ENCODE measurements around the gene SEMA5A.

Gene SEMA5A

GRCh38 chr5:9473624-9474023, 72.3 kb downstream of the SEMA5A start:
- no peak for DNase-seq (ENCODE audit: low spot score)

- no peak for DNase-seq (ENCODE audit: low spot score)
Measured at GRCh38 chr5:9470410-9470809, 75.5 kb downstream of the SEMA5A start.

DNA sequence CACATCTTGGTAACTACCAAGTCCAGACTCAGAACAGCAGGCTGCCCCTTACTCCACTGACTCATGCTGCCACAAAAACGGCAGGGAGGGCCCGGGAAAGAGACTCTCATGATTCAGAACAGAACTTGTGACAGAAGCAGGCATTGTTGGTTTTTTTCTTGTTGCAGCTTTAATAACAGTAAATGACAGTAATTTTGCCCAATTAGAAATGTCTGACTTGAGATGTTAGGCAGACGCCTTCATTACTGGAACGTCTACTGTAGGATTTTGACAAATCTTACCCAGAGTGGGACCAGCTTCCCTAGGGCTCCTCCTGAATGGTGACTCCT, 77.9 kb downstream of the SEMA5A start:
- DNase-seq (ENCODE audit: low spot score): peak; percentile 46

DNA sequence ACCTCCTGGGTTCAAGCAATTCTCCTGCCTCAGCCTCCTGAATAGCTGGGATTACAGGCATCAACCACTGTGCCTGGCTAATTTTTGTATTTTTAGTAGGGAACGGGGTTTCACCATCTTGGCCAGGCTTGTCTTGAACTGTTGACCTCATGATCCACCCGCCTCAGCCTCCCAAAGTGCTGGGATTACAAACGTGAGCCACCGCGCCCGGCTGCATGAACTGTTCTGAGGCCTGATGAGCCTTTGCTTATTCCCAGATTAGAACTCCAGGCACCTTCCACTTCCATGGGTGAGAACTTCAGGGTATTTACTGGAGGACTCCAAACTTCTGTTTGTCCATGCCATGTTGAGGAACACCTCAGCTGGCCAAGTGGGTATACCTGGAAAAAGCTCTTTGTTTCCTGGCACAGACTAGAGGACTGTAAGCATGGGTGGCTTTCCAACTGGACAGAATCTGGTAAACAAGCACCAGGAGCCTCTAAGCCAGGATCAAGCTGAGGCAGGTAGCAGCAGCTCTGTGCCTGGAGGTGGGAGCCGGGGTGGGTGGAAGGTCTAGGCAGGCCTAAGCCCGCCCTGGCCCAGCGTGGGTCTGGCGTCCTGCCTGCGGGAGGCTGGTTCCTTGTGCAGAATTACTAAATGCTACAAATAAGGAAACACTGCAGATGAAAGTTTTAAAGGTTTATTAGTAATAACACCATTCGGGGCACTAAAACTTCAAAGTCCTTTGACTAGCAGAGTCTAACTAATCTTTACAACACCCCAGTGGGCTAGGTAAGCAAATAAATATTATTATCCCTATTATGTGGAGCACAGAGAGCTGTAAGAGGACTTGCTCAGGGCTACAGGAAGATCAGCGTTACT, 78.4 kb downstream of the SEMA5A start:
- DNase-seq (ENCODE audit: low spot score): no peak

DNA sequence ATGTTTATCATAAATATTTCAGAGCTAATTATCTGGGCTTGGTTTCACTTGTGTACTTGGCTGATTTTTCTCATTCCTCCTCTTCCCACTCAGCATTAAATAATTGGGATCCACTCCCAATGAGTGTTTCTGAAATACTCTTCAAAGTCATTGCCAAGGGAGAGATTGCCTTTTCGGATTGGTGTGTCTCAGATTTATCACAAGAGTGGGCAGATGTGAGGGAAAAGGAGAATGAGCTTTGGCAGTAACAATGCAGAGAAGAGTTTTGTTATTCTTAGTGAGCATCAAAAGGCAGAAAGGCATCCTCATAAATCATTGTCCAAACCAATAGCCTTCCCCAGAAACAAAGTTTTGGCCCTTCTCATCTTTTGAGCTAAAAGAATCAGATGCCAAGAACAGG, 79.2 kb downstream of the SEMA5A start:
- no peak for DNase-seq (ENCODE audit: low spot score)

DNA sequence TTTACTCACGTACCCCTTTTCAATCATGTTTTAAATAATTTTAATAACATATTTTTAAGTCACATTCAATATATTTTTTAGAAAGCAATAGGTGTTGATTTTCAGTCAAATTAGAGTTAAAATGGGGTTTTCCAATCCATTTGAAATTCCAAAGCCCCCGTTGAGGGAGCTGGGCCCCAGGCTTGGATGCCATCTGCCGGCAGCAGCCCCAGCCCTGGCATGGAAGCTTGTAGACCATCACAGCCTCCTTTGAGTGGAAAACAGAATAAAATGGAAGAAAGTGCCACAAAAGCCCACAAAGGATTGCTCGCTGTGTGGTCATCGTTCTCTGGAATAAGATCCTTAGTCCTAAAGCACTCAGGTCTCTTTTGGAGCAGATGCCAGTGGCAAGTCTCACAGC, 81.4 kb downstream of the SEMA5A start:
- DNase-seq (ENCODE audit: low spot score): no peak

- no peak for DNase-seq (ENCODE audit: low spot score)
Measured at GRCh38 chr5:9462109-9462508, 83.8 kb downstream of the SEMA5A start.

DNA sequence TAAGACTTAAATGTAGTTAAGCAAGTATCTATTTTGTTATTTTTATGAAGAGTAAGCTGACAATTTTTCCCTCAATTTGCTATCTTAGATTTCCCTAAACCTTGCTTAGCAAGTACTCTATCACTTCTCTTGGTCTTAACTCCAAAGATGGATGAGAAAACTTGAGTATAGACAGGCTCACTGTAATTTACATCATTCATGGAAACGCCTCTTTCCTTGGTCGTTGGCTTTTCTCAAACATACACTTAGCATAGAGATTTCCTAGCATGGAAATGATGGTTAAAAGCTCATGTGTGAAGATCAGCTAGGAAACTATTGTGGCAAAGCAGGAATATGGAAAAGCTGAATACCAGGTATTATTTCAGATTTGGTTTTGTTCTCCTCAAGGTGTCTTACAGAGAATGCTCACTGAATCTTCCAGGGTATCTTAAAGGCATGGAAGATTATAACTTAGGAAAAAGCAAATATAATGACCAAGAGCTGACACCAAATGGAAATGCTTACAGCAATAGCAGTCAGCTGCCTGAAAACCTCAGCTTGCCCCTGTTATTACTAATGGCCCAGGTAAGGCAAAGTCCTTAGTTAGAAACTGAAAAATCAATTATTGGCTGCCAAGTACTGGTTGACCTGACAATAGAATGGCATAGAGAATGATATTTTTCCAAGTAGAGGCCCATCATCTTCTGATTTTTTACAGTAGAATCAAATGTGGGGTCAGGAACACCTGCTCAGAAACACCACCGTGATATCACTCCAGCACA, 84.8 kb downstream of the SEMA5A start:
- DNase-seq (ENCODE audit: low spot score): no peak

DNA sequence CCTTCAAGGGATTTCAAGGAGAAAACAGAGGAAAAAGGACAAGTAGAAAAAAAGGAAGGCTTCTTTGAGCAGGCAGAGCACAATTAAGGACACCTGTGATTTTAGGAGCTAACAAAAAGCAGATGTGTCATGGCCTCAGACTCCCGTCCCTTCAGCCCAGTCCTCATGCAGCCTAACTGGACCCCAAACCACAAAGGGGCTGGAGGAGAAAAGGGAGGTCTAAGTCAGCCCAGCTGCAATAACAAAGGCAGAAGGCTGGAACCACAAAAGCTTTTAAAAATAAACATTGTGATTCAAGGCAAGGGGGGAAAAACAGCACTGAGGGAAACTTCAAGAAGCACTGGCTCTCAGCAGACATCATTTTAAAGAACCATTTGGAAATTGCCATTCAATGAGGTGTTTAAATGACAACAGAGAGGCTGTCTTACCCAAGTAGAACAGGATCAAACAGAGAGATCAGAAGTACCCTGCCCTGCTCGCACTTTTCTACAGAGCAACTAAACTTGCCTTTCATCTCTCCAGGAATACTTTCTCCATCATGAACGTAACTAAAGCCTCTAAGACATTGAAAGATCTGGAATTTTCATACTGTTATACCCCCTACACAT, 89.3 kb downstream of the SEMA5A start:
- DNase-seq (ENCODE audit: low spot score): no peak

- DNase-seq (ENCODE audit: low spot score): peak; percentile 42
Measured at GRCh38 chr5:9455826-9456434, 89.9 kb downstream of the SEMA5A start.

DNA sequence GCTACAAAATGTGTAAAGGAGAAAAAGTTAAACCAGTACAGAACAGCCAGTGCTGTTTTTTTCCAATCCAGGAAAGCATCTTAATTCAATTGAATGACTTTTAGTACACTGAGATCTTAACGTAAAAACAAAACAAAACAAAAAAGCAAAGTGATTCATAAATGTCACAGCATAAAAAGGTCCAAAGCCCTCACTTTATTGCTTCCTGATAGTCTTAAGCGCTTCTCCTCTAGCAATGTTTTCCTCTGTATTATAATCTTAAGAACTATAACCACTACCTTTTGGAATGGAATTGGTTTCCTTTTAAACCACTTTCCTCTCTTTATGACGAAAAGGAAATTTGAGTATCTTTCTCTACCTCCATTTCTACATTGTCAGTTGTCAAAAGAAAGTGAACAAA, 91.4 kb downstream of the SEMA5A start:
- DNase-seq (ENCODE audit: low spot score): no peak

DNA sequence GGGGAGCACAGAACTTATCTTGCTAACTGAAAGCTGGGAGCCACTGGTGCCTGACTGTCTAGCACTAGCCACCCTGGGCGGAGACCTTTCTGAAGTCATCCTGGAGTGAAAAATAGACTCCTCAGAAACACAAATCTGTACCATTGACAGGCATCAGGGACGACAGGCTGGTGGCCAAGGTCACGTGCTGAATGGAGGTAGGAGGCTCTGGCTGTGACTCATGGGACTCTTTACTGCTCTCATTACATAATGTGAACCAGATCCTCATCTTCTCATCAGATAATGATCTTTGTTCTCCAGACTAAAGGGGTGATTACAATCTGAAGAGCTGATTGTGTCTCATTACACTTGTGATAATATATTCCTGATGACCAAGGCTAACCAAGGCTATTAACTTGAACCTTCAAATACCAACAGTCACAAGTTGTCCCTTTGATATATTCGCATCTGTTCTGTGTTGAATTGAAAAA, 91.8 kb downstream of the SEMA5A start:
- DNase-seq (ENCODE audit: low spot score): no peak

GRCh38 chr5:9453480-9454011, 92.3 kb downstream of the SEMA5A start:
- no peak for DNase-seq (ENCODE audit: low spot score)

GRCh38 chr5:9452181-9452580, 93.7 kb downstream of the SEMA5A start:
- DNase-seq (ENCODE audit: low spot score): no peak

GRCh38 chr5:9451037-9451436, 94.8 kb downstream of the SEMA5A start:
- DNase-seq (ENCODE audit: low spot score): peak; percentile 59

- no peak for DNase-seq (ENCODE audit: low spot score)
Measured at GRCh38 chr5:9447691-9448090, 98.2 kb downstream of the SEMA5A start.

DNA sequence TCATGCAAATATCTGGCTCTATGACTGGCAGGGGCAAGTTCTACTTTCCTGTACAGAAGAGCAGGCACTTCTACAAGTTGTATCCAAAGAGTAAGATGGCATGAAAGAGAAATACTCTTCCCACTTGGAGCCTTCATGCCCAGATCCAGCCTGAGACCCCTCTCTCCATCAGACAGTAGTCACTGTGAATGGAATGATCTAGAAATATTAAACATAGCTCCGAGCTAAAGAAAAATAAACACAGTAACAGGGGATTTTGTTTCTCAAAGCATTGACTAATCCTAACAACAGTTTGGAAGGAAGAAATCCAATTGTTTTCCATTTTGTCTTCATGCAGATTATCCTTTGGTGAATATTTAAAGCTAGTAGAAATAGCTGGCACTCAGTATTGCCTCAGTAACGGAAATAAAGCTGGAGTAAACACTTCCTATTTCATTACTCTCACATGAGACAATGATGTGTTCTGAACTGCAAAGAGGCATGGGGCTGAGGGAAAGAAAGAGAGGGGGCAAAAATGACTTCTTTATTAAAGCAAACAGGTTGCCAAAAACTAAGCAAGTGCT, 100.0 kb downstream of the SEMA5A start:
- peak; percentile 46 for DNase-seq (ENCODE audit: low spot score)

DNA sequence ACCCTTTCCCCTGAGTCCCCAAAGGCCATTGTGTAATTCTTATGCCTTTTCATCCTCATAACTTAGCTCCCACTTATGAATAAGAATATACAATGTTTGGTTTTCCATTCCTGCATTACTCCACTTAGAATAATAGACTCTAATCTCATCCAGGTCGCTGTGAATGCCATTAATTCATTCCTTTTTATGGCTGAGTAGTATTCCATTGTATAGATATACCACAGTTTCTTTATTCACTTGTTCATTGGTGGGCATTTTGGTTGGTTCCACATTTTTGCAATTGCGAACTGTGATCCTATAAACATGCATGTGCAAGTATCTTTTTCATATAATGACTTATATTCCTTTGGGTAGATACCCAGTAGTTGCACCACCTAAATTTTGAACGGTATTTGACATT, 101.5 kb downstream of the SEMA5A start:
- DNase-seq (ENCODE audit: low spot score): no peak

DNA sequence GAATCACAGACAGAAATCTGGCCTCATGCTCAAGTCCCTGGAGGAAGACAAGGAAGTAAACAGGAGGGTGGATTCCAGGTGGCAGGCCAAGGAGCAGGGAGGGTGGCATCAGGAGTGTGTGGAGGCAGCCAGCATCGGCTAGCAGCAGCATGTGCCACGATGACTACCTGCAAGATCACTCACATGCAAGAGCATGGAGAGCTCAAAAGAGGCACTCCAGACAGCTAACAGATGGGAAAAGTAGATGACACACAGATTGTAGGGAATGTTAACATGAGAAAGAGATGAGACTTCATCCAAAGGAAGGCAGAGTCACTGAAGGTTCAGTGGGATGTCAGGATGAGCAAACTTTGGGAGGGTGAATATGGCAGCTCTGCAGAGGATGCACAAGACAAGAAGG, 104.3 kb downstream of the SEMA5A start:
- DNase-seq (ENCODE audit: low spot score): no peak

GRCh38 chr5:9440517-9440916, 105.4 kb downstream of the SEMA5A start:
- no peak for DNase-seq (ENCODE audit: low spot score)

DNA sequence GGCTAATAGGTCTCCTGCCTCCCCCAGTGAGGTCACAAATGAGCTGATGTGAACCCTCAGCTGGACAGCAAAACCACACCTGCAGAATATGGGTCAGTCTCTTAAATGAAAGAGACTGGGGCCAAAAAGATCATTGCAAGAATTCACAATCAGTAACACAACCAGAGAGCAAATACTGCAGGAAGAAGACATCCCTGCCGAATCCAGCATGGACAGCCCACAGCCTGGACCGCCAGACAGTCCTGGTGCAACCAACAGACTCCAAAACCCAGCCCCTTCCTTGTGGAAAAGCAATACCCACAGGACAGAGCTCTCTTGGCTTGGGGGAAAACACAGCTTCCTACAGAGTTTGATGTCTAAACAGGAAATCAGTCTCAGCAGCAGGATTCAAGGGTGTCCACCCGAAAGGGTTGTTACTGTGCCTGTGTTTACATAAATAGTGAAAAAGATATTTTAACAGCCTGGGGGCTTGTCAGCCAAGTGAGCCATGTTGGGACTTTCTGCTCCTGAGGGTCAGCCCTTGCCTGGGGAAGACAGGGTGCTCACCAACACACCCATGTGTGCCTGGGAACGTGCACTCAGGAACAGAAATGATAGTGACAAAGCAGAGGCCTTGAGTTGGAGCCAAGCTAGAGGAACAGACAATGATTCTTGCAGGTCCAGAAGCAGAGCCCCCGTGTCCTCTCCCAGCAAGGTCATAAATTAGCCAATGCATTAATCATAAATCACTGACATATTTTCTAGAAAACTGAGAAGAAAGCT, 106.2 kb downstream of the SEMA5A start:
- DNase-seq (ENCODE audit: low spot score): no peak
